ENCODE results near the gene C1orf74. TPM values are rescaled to one million over a fixed set of nuclear protein-coding genes. Genes with fewer than 3 reads are reported as not detected.
A peak's percentile ranks its signal among the peaks of the same experiment; 100 is the strongest.

C1orf74 gene
- total RNA-seq, 2 experiments from 2014 or later = 2.8 to 3.0 TPM

- H3K9me3 Mint-ChIP-seq = no peaks in the 10 kb centered on the region
- CTCF ChIA-PET = interaction anchor here (0.7 to 4.4 kb wide), 45 partner anchors 8 to 184 kb away, joined by 3 to 42 read pairs (median 6); partner anchors contain the start of genes C1orf74, CAMK1G, G0S2 and TRAF3IP3
- peak overlapping the region; percentile 53 for H3K4me3 Mint-ChIP-seq
- POLR2A ChIA-PET = interaction anchor here (1.1 to 13.2 kb wide), 10 partner anchors 8 to 75 kb away, joined by 3 to 242 read pairs (median 4); partner anchors contain the start of genes C1orf74 and G0S2
- intact Hi-C loops (cut with micrococcal nuclease) = loop anchor here (2.0 to 10.0 kb wide), 4 partner anchors 41 to 180 kb away; no protein-coding TSS in a partner anchor
- peak overlapping the region; percentile 95 for H3K27ac Mint-ChIP-seq
- H3K27me3 Mint-ChIP-seq = no peaks in the 10 kb centered on the region
- DNase-seq (peak; percentile 42), ATAC-seq (no peak)
- no peak for TF ChIP-seq CTCF (IDR thresholded peaks at IDR 0.05)
- peaks cover 68% of the 10 kb centered on the region for H3K4me1 Mint-ChIP-seq (ENCODE audit: low read depth)
- no peaks in the 10 kb centered on the region for H3K36me3 Mint-ChIP-seq (ENCODE audit: low read depth)
These were observed 35.7 kb downstream of the C1orf74 start for GRCh38 chr1:209748620-209749019.

GRCh38 chr1:209747580-209748262 lies 36.6 kb downstream of the C1orf74 start:
- Mint-ChIP-seq H3K4me1 (ENCODE audit: low read depth) (peaks cover 64% of the 10 kb centered on the region), H3K27me3 (no peaks in the 10 kb centered on the region), H3K9me3 (no peaks in the 10 kb centered on the region), H3K27ac (peak overlapping the region; percentile 95), H3K4me3 (peak overlapping the region; percentile 53), H3K36me3 (ENCODE audit: low read depth) (no peaks in the 10 kb centered on the region)
- ChIA-PET POLR2A (interaction anchor here (1.1 to 13.2 kb wide), 6 partner anchors 9 to 74 kb away, joined by 3 to 242 read pairs (median 4); partner anchors contain the start of genes C1orf74 and G0S2), CTCF (interaction anchor here (0.6 to 4.4 kb wide), 46 partner anchors 9 to 183 kb away, joined by 3 to 42 read pairs (median 6); partner anchors contain the start of genes C1orf74, CAMK1G, G0S2 and TRAF3IP3)
- DNase-seq (peak; percentile 95), ATAC-seq (peak; percentile 79)
- TF ChIP-seq CTCF (IDR thresholded peaks at IDR 0.05) = peak; percentile 97
- intact Hi-C loops (cut with micrococcal nuclease) = loop anchor here (2.0 to 10.0 kb wide), 5 partner anchors 40 to 179 kb away; no protein-coding TSS in a partner anchor

GRCh38 chr1:209746451-209747165 lies 37.8 kb downstream of the C1orf74 start:
- TF ChIP-seq CTCF (IDR thresholded peaks at IDR 0.05) = no peak
- ATAC-seq = no peak
- ChIA-PET POLR2A (no interaction called here), CTCF (interaction anchor here (0.8 to 4.4 kb wide), 10 partner anchors 9 to 180 kb away, joined by 3 to 20 read pairs (median 4); partner anchors contain the start of gene TRAF3IP3)
- Mint-ChIP-seq H3K27me3 (no peaks in the 10 kb centered on the region), H3K9me3 (no peaks in the 10 kb centered on the region), H3K4me3 (no peak overlapping the region), H3K27ac (peak overlapping the region; percentile 36), H3K4me1 (ENCODE audit: low read depth) (peaks cover 62% of the 10 kb centered on the region), H3K36me3 (ENCODE audit: low read depth) (peaks cover 1% of the 10 kb centered on the region)
- DNase-seq = no peak
- intact Hi-C loops (cut with micrococcal nuclease) = loop anchor here (2.0 to 10.0 kb wide), 4 partner anchors 39 to 170 kb away; no protein-coding TSS in a partner anchor

- H3K4me1 Mint-ChIP-seq (ENCODE audit: low read depth) = peaks cover 39% of the 10 kb centered on the region
- H3K27me3 Mint-ChIP-seq = no peaks in the 10 kb centered on the region
- no peak overlapping the region for H3K4me3 Mint-ChIP-seq
- H3K9me3 Mint-ChIP-seq = no peaks in the 10 kb centered on the region
- H3K27ac Mint-ChIP-seq = peak overlapping the region; percentile 4
- ATAC-seq (no peak), DNase-seq (no peak)
- TF ChIP-seq CTCF (IDR thresholded peaks at IDR 0.05) = no peak
- CTCF ChIA-PET = interaction anchor here (0.7 to 2.1 kb wide), 7 partner anchors 8 to 80 kb away, joined by 3 to 8 read pairs (median 3); no protein-coding TSS in a partner anchor
- H3K36me3 Mint-ChIP-seq (ENCODE audit: low read depth) = peaks cover 1% of the 10 kb centered on the region
- intact Hi-C loops (cut with micrococcal nuclease) = loop anchor here (10.0 kb wide), 1 partner anchor 138 kb away; no protein-coding TSS in a partner anchor
- POLR2A ChIA-PET = interaction anchor here (0.7 to 1.3 kb wide), 2 partner anchors 9 to 23 kb away, joined by 4 read pairs; no protein-coding TSS in a partner anchor
These were observed 41.2 kb downstream of the C1orf74 start for GRCh38 chr1:209743145-209743482.
